ENCODE data around the gene SH2D4B.

Gene SH2D4B

DNA sequence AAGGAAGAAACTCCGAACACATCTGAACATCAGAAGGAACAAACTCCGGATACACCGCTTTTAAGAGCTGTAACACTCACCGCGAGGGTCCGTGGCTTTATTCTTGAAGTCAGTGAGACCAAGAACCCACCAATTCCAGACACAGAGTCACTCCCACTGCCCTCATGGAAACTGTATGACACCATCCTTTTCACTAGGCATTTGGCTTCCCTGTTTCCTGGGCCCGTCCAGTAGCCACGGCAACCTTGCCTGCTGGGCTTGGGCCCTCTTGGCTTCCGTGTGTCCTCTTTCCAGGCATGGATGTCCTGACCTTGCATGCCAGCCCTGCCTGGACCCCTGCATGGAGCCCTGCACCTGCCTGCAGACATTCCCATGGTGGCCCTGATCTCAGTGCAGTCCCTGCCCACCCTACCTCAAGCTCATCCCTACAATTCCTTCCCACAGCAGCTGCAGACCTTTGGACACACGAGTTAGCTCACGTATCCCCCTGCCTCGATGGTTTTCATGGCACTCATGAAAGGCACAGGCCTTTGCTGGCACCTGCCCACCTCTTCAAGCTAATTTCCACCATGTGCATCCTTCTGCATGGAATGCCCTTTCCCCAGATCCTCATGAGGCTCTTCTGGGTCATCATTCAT, 6.7 kb downstream of the SH2D4B start:
- no peak for DNase-seq

- DNase-seq: no peak
Observed at GRCh38 chr10:80545258-80545881, 7.7 kb downstream of the SH2D4B start.

GRCh38 chr10:80552151-80552646, 14.5 kb downstream of the SH2D4B start:
- no peak for DNase-seq

DNA sequence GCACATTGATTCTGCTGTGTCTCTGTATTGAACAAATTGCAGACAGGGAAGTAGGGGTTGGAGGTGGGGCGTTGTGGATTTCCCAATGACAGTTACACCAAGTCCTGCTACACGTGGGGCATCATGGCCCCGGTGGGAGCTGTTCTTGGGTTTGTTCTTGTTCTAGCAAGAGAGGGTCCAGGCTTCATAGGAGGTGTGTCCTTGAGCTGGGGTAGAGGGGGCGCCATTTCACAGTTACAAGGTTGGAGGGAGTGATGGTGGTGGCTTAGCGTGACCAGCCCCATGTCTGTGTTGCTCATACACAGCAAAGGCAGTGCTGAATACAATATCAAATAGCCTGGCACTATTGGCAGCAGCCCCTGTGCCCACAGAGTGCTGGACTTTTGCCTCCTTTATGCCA, 15.7 kb downstream of the SH2D4B start:
- DNase-seq: no peak

- DNase-seq: no peak
Observed at GRCh38 chr10:80554050-80554449, 16.3 kb downstream of the SH2D4B start.

GRCh38 chr10:80555415-80555814, 17.7 kb downstream of the SH2D4B start:
- DNase-seq: no peak

DNA sequence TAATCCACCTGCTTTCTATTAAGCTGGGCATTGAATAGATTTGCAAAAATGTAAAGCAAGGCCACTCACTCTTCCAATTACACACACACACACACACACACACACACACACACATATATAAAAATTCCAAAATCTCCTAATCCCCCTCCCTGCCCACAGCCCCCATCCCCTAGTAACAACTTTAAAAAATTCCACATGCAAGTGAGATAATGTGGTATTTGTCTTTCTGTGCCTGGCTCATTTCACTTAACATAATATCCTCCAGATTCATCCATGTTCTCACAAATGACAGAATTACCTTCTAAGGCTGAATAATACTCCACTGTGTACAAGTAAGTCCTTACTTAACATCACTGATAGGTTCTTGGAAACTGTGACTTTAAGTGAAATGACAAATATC, 24.2 kb downstream of the SH2D4B start:
- DNase-seq: no peak

DNA sequence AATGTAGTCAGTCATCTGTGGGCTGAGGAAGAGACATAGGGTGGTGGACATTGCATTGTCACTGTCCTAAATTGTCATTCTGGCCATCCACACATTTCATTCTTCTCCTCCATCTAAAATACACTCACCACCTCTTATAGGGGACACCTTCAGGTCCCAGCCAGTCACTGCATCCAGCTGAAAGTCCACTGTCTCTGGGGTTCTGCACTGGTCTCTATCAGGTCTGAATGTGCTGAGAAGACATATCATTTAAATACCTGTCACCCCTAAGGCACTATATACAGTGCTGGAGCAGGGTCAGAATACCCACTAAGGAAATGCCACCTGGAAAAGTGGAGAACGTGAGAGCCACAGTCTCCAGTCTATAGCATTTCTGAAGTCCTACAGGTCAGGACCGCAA, 29.6 kb downstream of the SH2D4B start:
- DNase-seq: no peak

GRCh38 chr10:80569131-80569895, 31.6 kb downstream of the SH2D4B start:
- DNase-seq: no peak

GRCh38 chr10:80571352-80571751, 33.6 kb downstream of the SH2D4B start:
- DNase-seq: no peak

- DNase-seq: no peak
Observed at GRCh38 chr10:80579181-80579763, 41.6 kb downstream of the SH2D4B start.

- DNase-seq: no peak
Observed at GRCh38 chr10:80579849-80580637, 42.3 kb downstream of the SH2D4B start.

DNA sequence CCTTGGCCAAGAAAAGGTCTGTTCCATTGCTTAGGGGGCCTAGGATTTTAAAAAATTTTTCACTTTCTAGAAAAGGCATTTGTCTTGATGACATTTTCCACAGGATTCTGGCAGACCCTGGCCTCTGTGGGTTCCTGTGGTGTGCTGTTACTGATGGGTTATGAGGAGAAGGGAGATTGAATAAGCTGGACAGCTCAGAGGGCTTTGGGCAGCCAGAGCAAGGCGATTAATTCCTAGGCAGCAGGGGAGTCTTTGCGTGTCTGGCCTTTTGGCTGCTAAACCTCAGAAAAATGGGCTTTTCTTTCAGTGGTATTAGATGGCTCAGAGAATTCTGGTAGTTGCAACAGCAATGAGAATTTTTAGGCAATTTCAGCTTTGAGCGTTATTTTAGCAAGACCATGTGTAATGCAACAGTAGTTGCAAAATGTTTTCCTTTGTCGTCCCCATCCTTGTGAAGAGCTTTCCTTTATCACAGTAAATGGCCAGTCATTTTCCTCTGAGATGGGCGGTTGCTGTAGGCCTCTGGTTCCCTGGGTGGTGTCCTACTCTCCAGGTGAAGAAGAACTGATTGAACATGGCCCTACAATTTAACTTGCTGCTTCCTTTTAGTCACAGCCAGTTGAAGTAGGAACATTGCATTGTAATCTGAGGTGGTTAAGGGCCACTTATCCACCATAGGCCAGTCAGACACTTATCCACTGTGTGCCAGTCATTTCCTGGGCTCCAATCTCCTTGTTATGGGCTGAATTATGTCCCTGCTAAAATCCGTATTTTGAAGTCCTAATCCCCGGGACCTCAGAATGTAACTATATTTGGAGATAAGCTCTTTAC, 43.2 kb downstream of the SH2D4B start:
- no peak for DNase-seq

- DNase-seq: no peak
Observed at GRCh38 chr10:80581469-80581835, 43.8 kb downstream of the SH2D4B start.

DNA sequence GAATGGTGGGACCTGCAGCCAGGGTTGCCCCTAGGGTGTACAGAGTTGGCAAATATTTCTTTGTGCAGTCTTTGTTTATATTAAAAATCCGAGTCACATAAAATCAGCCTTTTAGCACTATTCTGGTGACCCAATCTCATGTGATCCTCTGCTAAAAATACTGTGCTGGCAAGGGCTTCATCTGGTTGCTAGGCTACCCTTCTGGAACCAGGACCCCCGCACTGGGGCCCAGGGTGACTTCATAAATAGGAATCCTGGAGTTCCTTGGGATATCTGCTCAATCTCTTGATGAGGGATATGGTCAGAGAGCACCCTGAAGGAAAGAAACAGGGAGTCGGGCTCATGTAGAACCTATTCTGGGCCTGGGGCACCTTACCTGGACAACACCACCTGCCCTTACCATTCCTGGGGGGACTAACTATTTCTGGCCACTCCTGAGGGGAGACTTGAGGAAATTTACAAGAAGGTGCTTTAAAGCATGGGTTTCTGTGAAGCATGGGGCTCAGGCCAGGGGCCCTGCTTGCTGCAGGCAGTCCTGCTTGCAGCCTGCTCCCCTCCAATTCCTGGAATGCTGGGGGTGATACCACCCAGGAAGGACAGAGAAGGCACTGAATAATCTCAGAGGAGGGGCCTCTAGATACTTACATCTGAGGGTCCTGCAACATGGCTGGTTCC, 44.7 kb downstream of the SH2D4B start:
- no peak for DNase-seq

DNA sequence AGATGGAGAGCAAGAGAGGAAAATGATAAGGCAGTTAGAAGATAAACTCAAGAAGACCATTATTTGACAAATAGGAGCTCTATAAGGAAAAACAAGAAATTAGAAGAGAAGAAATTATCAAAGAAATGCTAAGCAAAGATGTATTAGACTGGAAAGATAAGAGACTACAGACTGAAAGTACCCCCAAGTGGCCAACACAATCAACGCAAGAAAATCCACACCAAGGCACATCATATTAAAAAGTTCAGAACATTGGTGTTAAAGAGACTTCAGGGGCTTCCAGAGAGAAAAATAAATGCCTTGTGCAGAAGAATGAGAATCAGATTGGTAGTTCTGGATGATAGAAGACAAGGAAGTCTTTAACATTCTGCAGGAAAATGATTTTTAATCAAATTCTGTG, 46.0 kb downstream of the SH2D4B start:
- no peak for DNase-seq

GRCh38 chr10:80585812-80586211, 48.1 kb downstream of the SH2D4B start:
- DNase-seq: no peak

DNA sequence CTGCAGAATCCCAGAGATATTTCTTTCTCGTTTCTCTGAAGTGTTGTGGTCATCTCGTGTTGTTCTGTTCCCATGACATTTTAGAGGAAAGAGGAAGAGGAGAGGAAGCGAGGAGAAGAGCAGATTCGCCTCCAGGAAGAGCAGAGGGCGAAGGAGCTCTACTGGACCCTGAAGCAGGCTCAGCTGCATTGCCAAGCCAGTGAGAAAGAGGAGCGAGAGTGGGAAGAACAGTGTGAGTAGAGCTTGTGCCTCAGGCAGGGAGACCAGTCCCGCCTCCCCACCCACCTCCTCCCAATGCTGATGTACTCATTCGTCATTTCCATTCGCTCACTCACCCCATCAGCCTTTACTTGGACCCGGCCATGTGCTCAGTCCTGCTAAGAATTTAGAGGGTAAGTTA, 50.8 kb downstream of the SH2D4B start:
- no peak for DNase-seq

GRCh38 chr10:80589726-80590373, 52.1 kb downstream of the SH2D4B start:
- no peak for DNase-seq

- no peak for DNase-seq
Observed at GRCh38 chr10:80590585-80591125, 53.0 kb downstream of the SH2D4B start.

All from fibroblast of skin of right biceps (primary cell).